HCT116 (cell line): ENCODE results near the gene MARVELD1. TPM values are rescaled to one million over a fixed set of nuclear protein-coding genes. Genes with fewer than 3 reads are reported as not detected.

Experiments
- ATAC-seq: fragments of 200-7000 bp; cut with Tn5 transposase; 2 replicates; pipeline ENCODE4 v1.9.1; 2020; ENCODE audit warnings: mild to moderate bottlenecking, moderate library complexity
- BruUV-seq: library from RNA; stranded (reverse); fragments of 400-500 nt; replicated peaks from 2 replicates; lab custom pipeline; 2021; lab: Mats Ljungman, UMichigan
- CTCF ChIA-PET: fragments of 300-600 bp; sonication (Branson Sonifier 250); formaldehyde crosslinking; loops from one replicate; lab custom pipeline; 2021; ENCODE audit warnings: antibody characterized with exemption; lab: Charles Lee
- POLR2A ChIA-PET: fragments of 300-600, 350-600 bp; sonication (Branson Sonifier 250); formaldehyde crosslinking; loops from one replicate; lab custom pipeline; 2021; ENCODE audit warnings: antibody characterized with exemption; lab: Charles Lee
- RAD21 ChIA-PET, 2 experiments: fragments of 300-600 bp; sonication (Branson Sonifier 250); formaldehyde crosslinking; loops; one replicate each; lab custom pipeline; 2023; ENCODE audit warnings: low total read pairs in 2 of 2; ENCODE audit not compliant: uncharacterized antibody in 2 of 2, unreplicated experiment in 2 of 2, low non-redundant PET in 1 of 2; lab: Charles Lee
- DNase-seq: peaks from one replicate; pipeline ENCODE4 v3.0.0-alpha.2; 2010; ENCODE audit warnings: low read depth, low spot score
- H2AFZ ChIP-seq: fragments of 200-600 bp; shearing (Covaris generic), sonication (generic); 2 replicates; pipeline ENCODE4 v1.6.1; 2017; ENCODE audit warnings: low read depth, mixed run types, mixed read lengths, antibody characterized with exemption, low read length; ENCODE audit not compliant: poor library complexity, severe bottlenecking
- H3K27ac ChIP-seq: 2 replicates; pipeline ENCODE4 v1.5.1; 2012; ENCODE audit warnings: low read depth, low read length
- H3K27me3 ChIP-seq: fragments of 200-600 bp; sonication (generic); 2 replicates; pipeline ENCODE4 v1.6.1; 2016; ENCODE audit warnings: mixed run types, low read length, mixed read lengths; ENCODE audit not compliant: insufficient read depth
- H3K36me3 ChIP-seq, 2 experiments: fragments of 200-500 bp in 1 of 2; fragments of 200-600 bp in 1 of 2; sonication (Bioruptor generic) in 1 of 2; sonication (generic) in 1 of 2; 2 replicates each; pipeline versions ENCODE4 v1.5.1 to v1.6.1; 2014 to 2016; ENCODE audit warnings: low read length in 2 of 2, inconsistent platforms in 1 of 2, mixed read lengths in 1 of 2, mixed run types in 1 of 2; ENCODE audit not compliant: insufficient read depth in 2 of 2, control insufficient read depth in 1 of 2
- H3K4me1 ChIP-seq, 2 experiments: fragments of 200-600 bp in 1 of 2; sonication (generic) in 1 of 2; 2 replicates each; pipeline versions ENCODE4 v1.5.1 to v1.6.1; 2012 to 2017; ENCODE audit warnings: low read length in 2 of 2, inconsistent platforms in 1 of 2, mild to moderate bottlenecking in 1 of 2, mixed read lengths in 1 of 2, mixed run types in 1 of 2, moderate library complexity in 1 of 2; ENCODE audit not compliant: insufficient read depth in 2 of 2, control insufficient read depth in 1 of 2
- H3K4me2 ChIP-seq: fragments of 200-600 bp; sonication (generic); 2 replicates; pipeline ENCODE4 v1.6.1; 2017; ENCODE audit warnings: mixed run types, low read length, mixed read lengths
- H3K4me3 ChIP-seq, 2 experiments: fragments of 200-600 bp in 1 of 2; sonication (generic) in 1 of 2; replicated peaks in 1 of 2; 2 replicates each; pipeline ENCODE4 v1.5.1; 2011 to 2016; ENCODE audit warnings: low read length in 2 of 2, control low read depth in 1 of 2, low read depth in 1 of 2, mild to moderate bottlenecking in 1 of 2, mixed read lengths in 1 of 2, mixed run types in 1 of 2
- H3K79me2 ChIP-seq: fragments of 200-600 bp; sonication (generic); 2 replicates; pipeline ENCODE4 v1.6.1; 2017; ENCODE audit warnings: mild to moderate bottlenecking, mixed run types, low read length, moderate library complexity, mixed read lengths; ENCODE audit not compliant: insufficient read depth
- H3K9ac ChIP-seq: fragments of 200-600 bp; sonication (generic); 2 replicates; pipeline ENCODE4 v1.6.1; 2016; ENCODE audit warnings: low read length, mixed read lengths
- H3K9me2 ChIP-seq: fragments of 200-600 bp; sonication (generic), shearing (Covaris generic); 2 replicates; pipeline ENCODE4 v1.6.1; 2017; ENCODE audit warnings: mixed run types, mild to moderate bottlenecking, moderate library complexity; ENCODE audit not compliant: insufficient read depth
- H3K9me3 ChIP-seq, 2 experiments: fragments of 200-500 bp in 1 of 2; fragments of 200-600 bp in 1 of 2; sonication (Bioruptor generic) in 1 of 2; sonication (generic) in 1 of 2; 2 replicates each; pipeline ENCODE4 v1.6.1; 2014 to 2017; ENCODE audit warnings: low read length in 2 of 2, mixed read lengths in 2 of 2, inconsistent platforms in 1 of 2, low read depth in 1 of 2, mild to moderate bottlenecking in 1 of 2, mixed run types in 1 of 2, moderate library complexity in 1 of 2; ENCODE audit not compliant: control insufficient read depth in 1 of 2, insufficient read depth in 1 of 2
- H4K20me1 ChIP-seq: fragments of 200-600 bp; sonication (generic), shearing (Covaris generic); 2 replicates; pipeline ENCODE4 v1.6.1; 2017; ENCODE audit warnings: mixed run types, mild to moderate bottlenecking, moderate library complexity; ENCODE audit not compliant: insufficient read depth
- CEBPB ChIP-seq: IDR thresholded peaks from 2 replicates; pipeline ENCODE4 v1.6.1; 2012; ENCODE audit warnings: low read depth
- EGR1 ChIP-seq: IDR thresholded peaks from 2 replicates; pipeline ENCODE4 v1.6.1; 2012; ENCODE audit warnings: low read depth
- EZH2 ChIP-seq: fragments of 200-600 bp; sonication (generic); IDR thresholded peaks from 2 replicates; pipeline ENCODE4 v1.6.1; 2017; ENCODE audit warnings: antibody characterized with exemption, mixed run types
- EZH2phosphoT487 ChIP-seq: fragments of 200-600 bp; IDR thresholded peaks from 2 replicates; pipeline ENCODE4 v1.6.1; 2018; ENCODE audit warnings: antibody characterized with exemption, borderline replicate concordance
- JUND ChIP-seq: IDR thresholded peaks from 2 replicates; pipeline ENCODE4 v1.6.1; 2012
- POLR2A ChIP-seq: IDR thresholded peaks from 2 replicates; pipeline ENCODE4 v1.7.0; 2011; ENCODE audit warnings: borderline replicate concordance; ENCODE audit not compliant: insufficient read depth, insufficient read length; ENCODE audit errors: extremely low read depth
- TCF7L2 ChIP-seq: IDR thresholded peaks from 2 replicates; pipeline ENCODE4 v1.7.0; 2011; ENCODE audit warnings: borderline replicate concordance, inconsistent platforms; ENCODE audit not compliant: insufficient read depth, insufficient read length; ENCODE audit errors: extremely low read depth
- ZFX ChIP-seq: fragments of 450-650 bp; IDR thresholded peaks from 2 replicates; pipeline ENCODE4 v1.6.1; 2017
- intact Hi-C: fragments of 100-400 bp; cut with micrococcal nuclease; formaldehyde crosslinking; loops from 2 replicates; pipeline ENCODE4 v1.10.0; 2022
- total RNA-seq: library from RNA; stranded (reverse); gene quantifications from one replicate; pipeline ENCODE4 v1.2.1, GENCODE V29; 2021; ENCODE audit not compliant: unreplicated experiment
- TF ChIP-seq, protein P1 (sequence below), 3 experiments: fragments of 200-600 bp in 1 of 3; sonication (generic) in 1 of 3; IDR thresholded peaks in 2 of 3; conservative IDR thresholded peaks in 1 of 3; 2 replicates each; pipeline ENCODE4 v1.5.1; 2012 to 2017; ENCODE audit warnings: low read depth in 2 of 3, low read length in 2 of 3, antibody characterized with exemption in 1 of 3, borderline replicate concordance in 1 of 3, control low read depth in 1 of 3, mild to moderate bottlenecking in 1 of 3, mixed read lengths in 1 of 3, mixed run types in 1 of 3, moderate library complexity in 1 of 3; ENCODE audit not compliant: insufficient read depth in 1 of 3
- TF ChIP-seq, protein P2 (sequence below): IDR thresholded peaks from 2 replicates; pipeline ENCODE4 v1.6.1; 2012

Gene MARVELD1
- total RNA-seq, 1 experiment from 2014 or later: 36.1 TPM

- ATAC-seq (no peak), DNase-seq (no peak)
- CTCF ChIA-PET: interaction anchor here (1.4 to 5.7 kb wide), 3 partner anchors 25 to 57 kb away, joined by 6 to 44 read pairs (median 7); no protein-coding TSS in a partner anchor
Measured at GRCh38 chr10:97734021-97734420, 20.5 kb downstream of the MARVELD1 start.

GRCh38 chr10:97736403-97736901, 22.9 kb downstream of the MARVELD1 start:
- peak overlapping the region; percentile 10 for H2AFZ ChIP-seq
- ChIA-PET RAD21 (no interaction called here), POLR2A (interaction anchor here (1.0 to 1.9 kb wide), 6 partner anchors 11 to 133 kb away, joined by 3 to 9 read pairs (median 6); partner anchors contain the start of genes AVPI1 and MARVELD1), CTCF (interaction anchor here (1.0 to 3.1 kb wide), 6 partner anchors 27 to 305 kb away, joined by 3 to 7 read pairs (median 6); partner anchors contain the start of gene AVPI1)
- TF ChIP-seq CEBPB (no peak), JUND (no peak), TCF7L2 (no peak), EZH2 (no peak), EGR1 (no peak), EZH2phosphoT487 (no peak), ZFX (no peak)
- TF ChIP-seq, protein P1, sequence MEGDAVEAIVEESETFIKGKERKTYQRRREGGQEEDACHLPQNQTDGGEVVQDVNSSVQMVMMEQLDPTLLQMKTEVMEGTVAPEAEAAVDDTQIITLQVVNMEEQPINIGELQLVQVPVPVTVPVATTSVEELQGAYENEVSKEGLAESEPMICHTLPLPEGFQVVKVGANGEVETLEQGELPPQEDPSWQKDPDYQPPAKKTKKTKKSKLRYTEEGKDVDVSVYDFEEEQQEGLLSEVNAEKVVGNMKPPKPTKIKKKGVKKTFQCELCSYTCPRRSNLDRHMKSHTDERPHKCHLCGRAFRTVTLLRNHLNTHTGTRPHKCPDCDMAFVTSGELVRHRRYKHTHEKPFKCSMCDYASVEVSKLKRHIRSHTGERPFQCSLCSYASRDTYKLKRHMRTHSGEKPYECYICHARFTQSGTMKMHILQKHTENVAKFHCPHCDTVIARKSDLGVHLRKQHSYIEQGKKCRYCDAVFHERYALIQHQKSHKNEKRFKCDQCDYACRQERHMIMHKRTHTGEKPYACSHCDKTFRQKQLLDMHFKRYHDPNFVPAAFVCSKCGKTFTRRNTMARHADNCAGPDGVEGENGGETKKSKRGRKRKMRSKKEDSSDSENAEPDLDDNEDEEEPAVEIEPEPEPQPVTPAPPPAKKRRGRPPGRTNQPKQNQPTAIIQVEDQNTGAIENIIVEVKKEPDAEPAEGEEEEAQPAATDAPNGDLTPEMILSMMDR (IDR thresholded peaks at IDR 0.05 in 2 of 3, conservative IDR thresholded peaks at IDR 0.05 in 1 of 3; ENCODE audit: borderline replicate concordance in 1 of 3, insufficient read depth in 1 of 3, low read depth in 2 of 3, low read length in 2 of 3): no peak
- H3K9me3 ChIP-seq: no peaks in the 10 kb centered on the region
- H3K4me1 ChIP-seq: peaks cover 9 to 19% of the 10 kb centered on the region in 2 experiments
- H3K79me2 ChIP-seq: peaks cover 42% of the 10 kb centered on the region
- no peak overlapping the region for H3K27ac ChIP-seq
- TSS peak; percentile 93 for BruUV-seq
- intact Hi-C loops: no loop called here
- no peaks in the 10 kb centered on the region for H4K20me1 ChIP-seq
- peak overlapping the region; percentile 85 for H3K4me2 ChIP-seq
- no peaks in the 10 kb centered on the region for H3K9me2 ChIP-seq
- no peak overlapping the region for H3K9ac ChIP-seq
- ATAC-seq (peak; percentile 39), DNase-seq (no peak)
- H3K4me3 ChIP-seq: peak overlapping the region in 1 of 2 experiments; percentile 83; a peak in 1 of 4 replicates
- no peaks in the 10 kb centered on the region for H3K27me3 ChIP-seq
- H3K36me3 ChIP-seq: peaks cover 11 to 18% of the 10 kb centered on the region in 2 experiments; a peak in 3 of 4 replicates

More at GRCh38 chr10:97734021-97734420, 20.5 kb downstream of the MARVELD1 start:
- peaks cover under 1 to 4% of the 10 kb centered on the region in 2 experiments; a peak in 2 of 4 replicates for H3K36me3 ChIP-seq
- no peaks in the 10 kb centered on the region for H3K27me3 ChIP-seq
- H3K9ac ChIP-seq: no peak overlapping the region
- TF ChIP-seq, protein P2, sequence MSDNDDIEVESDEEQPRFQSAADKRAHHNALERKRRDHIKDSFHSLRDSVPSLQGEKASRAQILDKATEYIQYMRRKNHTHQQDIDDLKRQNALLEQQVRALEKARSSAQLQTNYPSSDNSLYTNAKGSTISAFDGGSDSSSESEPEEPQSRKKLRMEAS: no peak
- no peak for TF ChIP-seq EGR1
- no peak for TF ChIP-seq POLR2A
- TF ChIP-seq, all 23 proteins: peak for 0
- Histone ChIP-seq H3K9me3 (no peaks in the 10 kb centered on the region), H3K79me2 (peaks cover 19% of the 10 kb centered on the region), H4K20me1 (no peaks in the 10 kb centered on the region), H3K9me2 (no peaks in the 10 kb centered on the region), H3K4me2 (no peak overlapping the region), H3K4me3 (no peak overlapping the region), H2AFZ (no peak overlapping the region), H3K27ac (no peak overlapping the region), H3K4me1 (peaks cover 9 to 19% of the 10 kb centered on the region in 2 experiments)
- intact Hi-C loops: no loop called here
- RAD21 ChIA-PET: interaction anchor here (0.9 to 1.4 kb wide), 3 partner anchors 33 to 162 kb away, joined by 3 read pairs; partner anchors contain the start of genes ANKRD2 (in 1 of the 2) and AVPI1 (in 1 of the 2)
- BruUV-seq: no TSS peak
- POLR2A ChIA-PET: interaction anchor here (1.6 kb wide), 1 partner anchor 19 kb away, joined by 4 read pairs; no protein-coding TSS in a partner anchor
